GM12878 (cell line): Measurements from ENCODE around the gene A4GNT. TPM values are rescaled to one million over a fixed set of nuclear protein-coding genes. Genes with fewer than 3 reads are reported as not detected.

ENCODE experiments used
- ATAC-seq: fragments of 200-7000 bp; cut with Tn5 transposase; 3 replicates; pipeline ENCODE4 v1.9.1; 2020; ENCODE audit warnings: mild to moderate bottlenecking, moderate library complexity
- BruUV-seq: library from RNA; stranded (reverse); fragments of 400-500 nt; replicated peaks from 2 replicates; lab custom pipeline; 2021; lab: Mats Ljungman, UMichigan
- CTCF ChIA-PET: fragments of 300-600 bp; sonication (Branson Sonifier 250); formaldehyde crosslinking; extraction: SDS; loops from one replicate; lab custom pipeline; 2021; ENCODE audit warnings: inconsistent platforms; lab: Yijun Ruan, JAX
- POLR2A ChIA-PET: fragments of 350-600 bp; formaldehyde crosslinking; extraction: SDS; loops from one replicate; lab custom pipeline; 2021; ENCODE audit warnings: inconsistent platforms; lab: Charles Lee
- RAD21 ChIA-PET: fragments of 300-600 bp; sonication (Branson Sonifier 250); formaldehyde crosslinking; loops from one replicate; lab custom pipeline; 2023; ENCODE audit warnings: antibody characterized with exemption; ENCODE audit not compliant: unreplicated experiment; lab: Charles Lee
- SMC1A ChIA-PET: fragments of 300-600 bp; sonication (Branson Sonifier 250); formaldehyde crosslinking; loops from one replicate; lab custom pipeline; 2023; ENCODE audit not compliant: unreplicated experiment, uncharacterized antibody; lab: Charles Lee
- DNase-seq: peaks from one replicate; pipeline ENCODE4 v3.0.0-alpha.2; 2011; ENCODE audit warnings: low read depth, low spot score
- FAIRE-seq: peaks from 3 replicates; lab custom pipeline; 2011; peaks lifted over from hg19 to GRCh38; lab: Jason Lieb, UNC
- H2AFZ ChIP-seq: 2 replicates; pipeline ENCODE4 v1.6.0; 2011; ENCODE audit warnings: low read depth, low read length, control low read depth; ENCODE audit not compliant: control insufficient read depth
- H3K27ac ChIP-seq: 2 replicates; pipeline ENCODE4 v1.5.1; 2011; ENCODE audit warnings: control low read depth; ENCODE audit not compliant: control insufficient read depth, insufficient read depth
- H3K27me3 ChIP-seq, 2 experiments: replicated peaks in 1 of 2; 2 replicates each; pipeline versions ENCODE4 v1.6.0 to v1.6.1; 2011; ENCODE audit warnings: low read length in 1 of 2; ENCODE audit not compliant: control insufficient read depth in 2 of 2, insufficient read depth in 2 of 2
- H3K36me3 ChIP-seq, 2 experiments: 2 replicates each; pipeline ENCODE4 v1.5.1; 2011; ENCODE audit warnings: low read length in 1 of 2; ENCODE audit not compliant: control insufficient read depth in 2 of 2, insufficient read depth in 2 of 2
- H3K4me1 ChIP-seq: 2 replicates; pipeline ENCODE4 v1.6.1; 2011; ENCODE audit warnings: mild to moderate bottlenecking, low read length, moderate library complexity, mixed read lengths; ENCODE audit not compliant: control insufficient read depth, insufficient read depth
- H3K4me2 ChIP-seq: 2 replicates; pipeline ENCODE4 v1.6.0; 2011; ENCODE audit warnings: control low read depth; ENCODE audit not compliant: control insufficient read depth, insufficient read depth
- H3K4me3 ChIP-seq: fragments of 200-600 bp; sonication (generic); 2 replicates; pipeline ENCODE4 v1.5.1; 2016
- H3K79me2 ChIP-seq: 2 replicates; pipeline ENCODE4 v1.6.0; 2011; ENCODE audit warnings: low read length; ENCODE audit not compliant: control insufficient read depth, insufficient read depth
- H3K9ac ChIP-seq: 2 replicates; pipeline ENCODE4 v1.8.0; 2011; ENCODE audit warnings: low read length, control low read depth, mixed read lengths; ENCODE audit not compliant: control insufficient read depth, insufficient read depth
- H3K9me3 ChIP-seq: replicated peaks from 3 replicates; pipeline ENCODE4 v1.5.1; 2011; ENCODE audit warnings: mild to moderate bottlenecking, low read length; ENCODE audit not compliant: control insufficient read depth, insufficient read depth
- H4K20me1 ChIP-seq: 2 replicates; pipeline ENCODE4 v1.6.0; 2011; ENCODE audit not compliant: control insufficient read depth, insufficient read depth
- BCL3 ChIP-seq: IDR thresholded peaks from 2 replicates; pipeline ENCODE4 v1.6.1; 2011; ENCODE audit warnings: borderline replicate concordance, low read depth, mild to moderate bottlenecking, moderate library complexity, low read length; ENCODE audit not compliant: insufficient read depth, poor library complexity, severe bottlenecking
- BMI1 ChIP-seq: fragments of 450-650 bp; IDR thresholded peaks from 2 replicates; pipeline ENCODE4 v1.6.1; 2016; ENCODE audit warnings: mild to moderate bottlenecking, moderate library complexity, borderline replicate concordance
- CREM ChIP-seq: IDR thresholded peaks from 2 replicates; pipeline ENCODE4 v1.6.1; 2014; ENCODE audit warnings: antibody characterized with exemption, low read depth
- ESRRA ChIP-seq: IDR thresholded peaks from 2 replicates; pipeline ENCODE4 v1.6.1; 2012; ENCODE audit warnings: mild to moderate bottlenecking, low read length, improper control_type of control experiment
- GATAD2B ChIP-seq: fragments of 450-650 bp; conservative IDR thresholded peaks from 2 replicates; pipeline ENCODE4 v1.6.1; 2017; ENCODE audit warnings: low read depth, mild to moderate bottlenecking, moderate library complexity
- HCFC1 ChIP-seq: fragments of 150-350 bp; IDR thresholded peaks from 2 replicates; pipeline ENCODE4 v1.6.1; 2014; ENCODE audit warnings: low read length
- HDAC2 ChIP-seq: fragments of 200-600 bp; sonication (generic); IDR thresholded peaks from 2 replicates; pipeline ENCODE4 v1.6.1; 2017
- IRF5 ChIP-seq: fragments of 450-650 bp; IDR thresholded peaks from 2 replicates; pipeline ENCODE4 v1.6.1; 2017; ENCODE audit warnings: borderline replicate concordance
- JUND ChIP-seq: IDR thresholded peaks from 2 replicates; pipeline ENCODE4 v1.6.1; 2012; ENCODE audit warnings: low read depth, mild to moderate bottlenecking, low read length, improper control_type of control experiment, moderate library complexity
- MAX ChIP-seq: IDR thresholded peaks from 2 replicates; pipeline ENCODE4 v1.6.1; 2012; ENCODE audit warnings: low read depth, low read length, improper control_type of control experiment
- NFYB ChIP-seq: IDR thresholded peaks from 2 replicates; pipeline ENCODE4 v1.6.1; 2011; ENCODE audit warnings: low read depth, mild to moderate bottlenecking, low read length, improper control_type of control experiment, moderate library complexity; ENCODE audit not compliant: insufficient read depth
- NR2F1 ChIP-seq: fragments of 450-650 bp; conservative IDR thresholded peaks from 2 replicates; pipeline ENCODE4 v1.6.1; 2017; ENCODE audit warnings: mild to moderate bottlenecking
- POLR2A ChIP-seq: IDR thresholded peaks from 2 replicates; pipeline ENCODE4 v1.6.1; 2011; ENCODE audit warnings: low read depth, mild to moderate bottlenecking, low read length
- SUZ12 ChIP-seq: fragments of 200-600 bp; sonication (generic); IDR thresholded peaks from one replicate; pipeline ENCODE4 v1.6.1; 2018; ENCODE audit warnings: antibody characterized with exemption, mild to moderate bottlenecking; ENCODE audit not compliant: unreplicated experiment
- USF1 ChIP-seq: IDR thresholded peaks from 2 replicates; pipeline ENCODE4 v1.6.1; 2011; ENCODE audit warnings: borderline replicate concordance, low read depth, mild to moderate bottlenecking, moderate library complexity, mixed read lengths, low read length; ENCODE audit not compliant: insufficient read depth; ENCODE audit errors: extremely low read length
- ZNF207 ChIP-seq: fragments of 450-650 bp; IDR thresholded peaks from 2 replicates; pipeline ENCODE4 v1.6.1; 2014; ENCODE audit warnings: antibody characterized with exemption, mild to moderate bottlenecking, borderline replicate concordance
- ZNF24 ChIP-seq: fragments of 450-650 bp; IDR thresholded peaks from 2 replicates; pipeline ENCODE4 v1.6.1; 2017; ENCODE audit warnings: antibody characterized with exemption, mild to moderate bottlenecking
- ZNF592 ChIP-seq: fragments of 450-650 bp; IDR thresholded peaks from 2 replicates; pipeline ENCODE4 v1.6.1; 2017; ENCODE audit warnings: mild to moderate bottlenecking, moderate library complexity
- ZZZ3 ChIP-seq: IDR thresholded peaks from 2 replicates; pipeline ENCODE4 v1.6.1; 2011; ENCODE audit warnings: low read depth; ENCODE audit not compliant: control insufficient read depth, insufficient read length
- WGBS: methylation state at CpG from one replicate; pipeline ENCODE4 v1.1.6; 2016; ENCODE audit warnings: low lambda C conversion rate; ENCODE audit not compliant: insufficient replicate concordance, insufficient coverage; ENCODE audit errors: missing lambda C conversion rate; 5-methylcytosine and 5-hydroxymethylcytosine counted together
- in situ Hi-C: fragments of 300-500 bp; cut with MboI; formaldehyde crosslinking; loops from 9 replicates; pipeline ENCODE4 v1.14.3; 2018; ENCODE audit warnings: mixed read lengths
- intact Hi-C: fragments of 100-400 bp; cut with micrococcal nuclease; formaldehyde crosslinking; loops from one replicate; pipeline ENCODE4 v1.14.2; 2022; ENCODE audit not compliant: unreplicated experiment
- polyA plus RNA-seq, 11 experiments: library from polyadenylated mRNA; depleted of rRNA in 4 of 11; unstranded in 6 of 11; stranded (reverse) in 5 of 11; fragments of >200 nt; fragmentation: Nextera tagmentation in 4 of 11; fragmentation: Illumina TruSeq in 1 of 11; extraction: Ambion mirVana in 4 of 11; extraction: Trizol in 1 of 11; gene quantifications; 1 replicate in 1 of 11; 2 replicates in 10 of 11; pipeline versions ENCODE4 v1.2.1 to v1.2.3, GENCODE V29; 2011 to 2016; ENCODE audit warnings: inconsistent platforms in 2 of 11, missing spikeins in 2 of 11, low read depth in 1 of 11
- total RNA-seq, 4 experiments: library from RNA; depleted of rRNA in 3 of 4; stranded (reverse); fragments of >200 nt in 3 of 4; fragmentation: Illumina TruSeq in 1 of 4; extraction: Trizol in 1 of 4; gene quantifications; 2 replicates each; pipeline versions ENCODE4 v1.2.1 to v1.2.3, GENCODE V29; 2013 to 2021

The A4GNT gene
- total and polyA plus RNA-seq, 10 of the 15 experiments (the other 5 are each of a cell fraction or from before 2014, with no cell fraction given) = not detected

- no peak for FAIRE-seq
- no peak overlapping the region for H3K4me2 ChIP-seq
These were observed 32.9 kb upstream of the A4GNT start for GRCh38 chr3:138165061-138165460.

More at GRCh38 chr3:138165061-138165460, 32.9 kb upstream of the A4GNT start:
- no peaks in the 10 kb centered on the region for H3K79me2 ChIP-seq
- BruUV-seq = no TSS peak
- SMC1A ChIA-PET = interaction anchor here (1.0 kb wide), 1 partner anchor 9 kb away, joined by 3 read pairs; the partner anchor contains the start of gene DBR1
- no peaks in the 10 kb centered on the region for H4K20me1 ChIP-seq
- TF ChIP-seq ZZZ3 (no peak), ESRRA (no peak), BCL3 (no peak), HDAC2 (no peak), ZNF24 (no peak), NR2F1 (no peak), POLR2A (no peak), IRF5 (no peak), BMI1 (no peak), MAX (no peak), CREM (no peak), NFYB (no peak), SUZ12 (no peak), GATAD2B (no peak), ZNF592 (no peak), USF1 (no peak), ZNF207 (no peak), JUND (no peak), HCFC1 (no peak)
- ATAC-seq (no peak), DNase-seq (no peak)
- no peaks in the 10 kb centered on the region for H3K4me1 ChIP-seq
- H3K27me3 ChIP-seq = no peaks in the 10 kb centered on the region
- H3K4me3 ChIP-seq = no peak overlapping the region
- H3K36me3 ChIP-seq = peaks cover 2 to 20% of the 10 kb centered on the region in 2 experiments; a peak in 3 of 4 replicates
- no peak overlapping the region for H3K9ac ChIP-seq
- POLR2A ChIA-PET = no interaction called here
- H2AFZ ChIP-seq = no peak overlapping the region
- WGBS = 94% methylated on average over 2 of the region's 2 CpGs
- CTCF ChIA-PET = no interaction called here
- no peaks in the 10 kb centered on the region for H3K9me3 ChIP-seq
- H3K27ac ChIP-seq = no peak overlapping the region
- intact Hi-C loops = no loop called here
- in situ Hi-C loops = no loop called here
- RAD21 ChIA-PET = no interaction called here
